OCI-LY1 (cell line): ENCODE results near the gene MAML2.

Source experiments
- CTCF ChIP-seq: fragments of 200-600 bp; sonication (generic), shearing (Covaris generic); IDR thresholded peaks from 2 replicates; pipeline ENCODE4 v1.5.1; 2017; ENCODE audit warnings: mild to moderate bottlenecking, antibody characterized with exemption, low read length, moderate library complexity, mixed read lengths
- EZH2 ChIP-seq: fragments of 200-600 bp; sonication (generic), shearing (Covaris generic); IDR thresholded peaks from 2 replicates; pipeline ENCODE4 v1.8.0; 2017; ENCODE audit warnings: borderline replicate concordance, mixed run types, mild to moderate bottlenecking, antibody characterized with exemption, low read length, moderate library complexity, mixed read lengths

- no peak for TF ChIP-seq CTCF
- TF ChIP-seq EZH2, result no peak
Measured at GRCh38 chr11:96315476-96315875, 27.5 kb downstream of the MAML2 start.
